ELR (cell line): ENCODE results near the gene ZNF688.
A peak's percentile ranks its signal among the peaks of the same experiment; 100 is the strongest.
"Not testable (repeated sequence)": the region's sequence is repeated elsewhere in the genome, so short reads cannot be mapped to it uniquely, and the experiment has no call there.

Source experiments
- DNase-seq: peaks from one replicate; pipeline ENCODE4 v3.0.0-alpha.2; 2015; ENCODE audit warnings: low read depth

Gene ZNF688

GRCh38 chr16:30533748-30534367 lies 37.7 kb downstream of the ZNF688 start:
- DNase-seq: peak; percentile 17

- no peak for DNase-seq
Measured at GRCh38 chr16:30533146-30533522, 38.4 kb downstream of the ZNF688 start.

GRCh38 chr16:30532285-30533145 lies 39.0 kb downstream of the ZNF688 start:
- no peak for DNase-seq

GRCh38 chr16:30530163-30531037 lies 41.1 kb downstream of the ZNF688 start:
- DNase-seq: no peak

GRCh38 chr16:30528799-30529457 lies 42.6 kb downstream of the ZNF688 start:
- DNase-seq: no peak

GRCh38 chr16:30527635-30528178 lies 43.8 kb downstream of the ZNF688 start:
- no peak for DNase-seq

- DNase-seq: peak; percentile 98
Measured at GRCh38 chr16:30526823-30527634, 44.5 kb downstream of the ZNF688 start.

GRCh38 chr16:30526137-30526822 lies 45.2 kb downstream of the ZNF688 start, which contains the start of gene ZNF768:
TSS of gene ZNF768 (minus strand) at chr16:30526566. CDS start at chr16:30526413, 153 bp downstream.
- peak; percentile 64 for DNase-seq

GRCh38 chr16:30525844-30526136 lies 45.7 kb downstream of the ZNF688 start:
- DNase-seq: no peak

GRCh38 chr16:30524575-30525568 lies 46.6 kb downstream of the ZNF688 start:
- DNase-seq: no peak

- no peak for DNase-seq
Measured at GRCh38 chr16:30523768-30524574, 47.5 kb downstream of the ZNF688 start.

- DNase-seq: not testable (repeated sequence)
Measured at GRCh38 chr16:30522702-30523463, 48.6 kb downstream of the ZNF688 start.

- no peak for DNase-seq
Measured at GRCh38 chr16:30521873-30522641, 49.5 kb downstream of the ZNF688 start.

GRCh38 chr16:30521476-30521872 lies 50.0 kb downstream of the ZNF688 start:
- no peak for DNase-seq
